WERI-Rb-1 (cell line): Measurements from ENCODE around the gene FAM136A.

Experiments
- DNase-seq: peaks from one replicate; pipeline ENCODE4 v3.0.0-alpha.2; 2020
- H3K27ac ChIP-seq: fragments of 250-450 bp; sonication (Bioruptor Pico); 2 replicates; pipeline ENCODE4 v1.5.1; 2020; ENCODE audit warnings: mild to moderate bottlenecking, moderate library complexity
- H3K27me3 ChIP-seq: fragments of 250-450 bp; sonication (Bioruptor Pico); 2 replicates; pipeline ENCODE4 v1.5.1; 2021; ENCODE audit warnings: mild to moderate bottlenecking, low read depth, moderate library complexity; ENCODE audit not compliant: insufficient read depth, severe bottlenecking
- H3K36me3 ChIP-seq: fragments of 250-450 bp; sonication (Bioruptor Pico); 2 replicates; pipeline ENCODE4 v1.5.1; 2020; ENCODE audit warnings: mild to moderate bottlenecking, moderate library complexity
- H3K4me3 ChIP-seq: 2 replicates; pipeline ENCODE4 v1.5.1; 2011; ENCODE audit warnings: low read depth, mild to moderate bottlenecking, control low read depth, low read length
- H3K9me3 ChIP-seq: fragments of 250-450 bp; sonication (Bioruptor Pico); 2 replicates; pipeline ENCODE4 v1.5.1; 2021; ENCODE audit warnings: mild to moderate bottlenecking, moderate library complexity; ENCODE audit not compliant: severe bottlenecking
- TF ChIP-seq, protein P1 (sequence below): IDR thresholded peaks from 2 replicates; pipeline ENCODE4 v1.5.1; 2011; ENCODE audit warnings: low read depth, mild to moderate bottlenecking, control low read depth, inconsistent platforms, low read length

The FAM136A gene

DNA sequence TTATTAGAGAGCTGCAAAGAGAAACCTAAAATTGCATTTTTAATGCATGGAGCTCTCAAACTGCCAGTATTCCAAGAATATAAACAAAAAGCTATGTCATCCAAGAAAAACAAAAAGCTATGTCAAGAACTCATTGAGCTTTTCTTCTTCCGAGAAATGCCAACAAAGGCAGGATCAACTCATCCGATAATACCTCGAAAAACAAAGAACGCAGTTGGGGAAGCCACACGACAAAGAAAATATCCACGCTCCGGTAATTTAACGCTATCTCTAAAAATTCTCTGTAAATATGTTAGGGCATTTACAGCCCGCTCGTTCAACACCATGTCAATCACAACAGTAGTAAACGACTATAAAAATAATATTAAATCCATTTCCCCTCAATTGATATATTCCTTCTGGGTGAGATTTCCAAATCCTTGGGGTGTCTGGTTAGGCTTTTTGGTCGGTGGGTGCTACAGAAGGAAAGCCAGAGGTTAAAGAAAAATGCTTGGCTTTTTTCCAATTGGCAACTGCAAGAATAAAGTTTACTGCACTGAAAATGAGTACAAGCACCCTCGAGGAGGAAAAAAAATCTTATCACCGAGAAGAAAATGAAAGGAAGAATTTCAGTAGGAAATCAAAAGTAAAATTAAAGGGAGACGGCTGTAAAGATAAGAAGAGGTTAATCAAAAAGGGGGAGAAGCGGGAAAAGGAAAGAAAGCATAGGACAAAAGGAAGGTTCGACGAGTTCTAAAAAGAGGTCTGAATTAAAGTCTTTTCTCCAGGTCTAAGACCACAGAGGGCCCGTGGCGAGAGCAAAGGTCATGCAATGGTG lies 54.3 kb downstream of the FAM136A start:
- no peaks in the 10 kb centered on the region for H3K9me3 ChIP-seq
- no peak for DNase-seq
- TF ChIP-seq, protein P1, sequence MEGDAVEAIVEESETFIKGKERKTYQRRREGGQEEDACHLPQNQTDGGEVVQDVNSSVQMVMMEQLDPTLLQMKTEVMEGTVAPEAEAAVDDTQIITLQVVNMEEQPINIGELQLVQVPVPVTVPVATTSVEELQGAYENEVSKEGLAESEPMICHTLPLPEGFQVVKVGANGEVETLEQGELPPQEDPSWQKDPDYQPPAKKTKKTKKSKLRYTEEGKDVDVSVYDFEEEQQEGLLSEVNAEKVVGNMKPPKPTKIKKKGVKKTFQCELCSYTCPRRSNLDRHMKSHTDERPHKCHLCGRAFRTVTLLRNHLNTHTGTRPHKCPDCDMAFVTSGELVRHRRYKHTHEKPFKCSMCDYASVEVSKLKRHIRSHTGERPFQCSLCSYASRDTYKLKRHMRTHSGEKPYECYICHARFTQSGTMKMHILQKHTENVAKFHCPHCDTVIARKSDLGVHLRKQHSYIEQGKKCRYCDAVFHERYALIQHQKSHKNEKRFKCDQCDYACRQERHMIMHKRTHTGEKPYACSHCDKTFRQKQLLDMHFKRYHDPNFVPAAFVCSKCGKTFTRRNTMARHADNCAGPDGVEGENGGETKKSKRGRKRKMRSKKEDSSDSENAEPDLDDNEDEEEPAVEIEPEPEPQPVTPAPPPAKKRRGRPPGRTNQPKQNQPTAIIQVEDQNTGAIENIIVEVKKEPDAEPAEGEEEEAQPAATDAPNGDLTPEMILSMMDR = no peak
- H3K36me3 ChIP-seq = peaks cover 46% of the 10 kb centered on the region
- H3K27me3 ChIP-seq = no peaks in the 10 kb centered on the region
- H3K27ac ChIP-seq = peak overlapping the region; percentile 98
- H3K4me3 ChIP-seq = peak overlapping the region; percentile 91
